HepG2 (cell line): Measurements from ENCODE around the gene MYH3. TPM values are rescaled to one million over a fixed set of nuclear protein-coding genes. Genes with fewer than 3 reads are reported as not detected.
A peak's percentile ranks its signal among the peaks of the same experiment; 100 is the strongest.

Source experiments
- BCL3 ChIP-seq: sonication (generic); formaldehyde crosslinking; IDR thresholded peaks from 2 replicates; pipeline ENCODE4 v1.5.1; 2020; ENCODE audit warnings: mild to moderate bottlenecking, missing genetic modification reagents, moderate library complexity
- CENPX ChIP-seq: sonication (generic); formaldehyde crosslinking; IDR thresholded peaks from 2 replicates; pipeline ENCODE4 v1.9.0; 2021; ENCODE audit warnings: mild to moderate bottlenecking, missing genetic modification reagents, moderate library complexity
- DNMT3B ChIP-seq: conservative IDR thresholded peaks from 2 replicates; pipeline ENCODE4 v1.6.1; 2016; ENCODE audit warnings: missing biosample characterization, control low read depth
- HIC2 ChIP-seq: sonication (generic); formaldehyde crosslinking; IDR thresholded peaks from 2 replicates; pipeline ENCODE4 v1.9.0; 2022; ENCODE audit warnings: low read depth, missing genetic modification reagents
- MAFK ChIP-seq, 2 experiments: IDR thresholded peaks in 1 of 2; conservative IDR thresholded peaks in 1 of 2; 2 replicates each; pipeline ENCODE4 v1.6.1; 2011; ENCODE audit warnings: improper control_type of control experiment in 2 of 2, low read length in 2 of 2
- NBN ChIP-seq: fragments of 450-650 bp; conservative IDR thresholded peaks from 2 replicates; pipeline ENCODE4 v1.6.1; 2017
- PAWR ChIP-seq: sonication (generic); formaldehyde crosslinking; IDR thresholded peaks from 2 replicates; pipeline ENCODE4 v1.4.0; 2020; ENCODE audit warnings: missing genetic modification reagents, mild to moderate bottlenecking, borderline replicate concordance
- PBX2 ChIP-seq: IDR thresholded peaks from 2 replicates; pipeline ENCODE4 v1.6.1; 2016; ENCODE audit warnings: control low read depth
- PRPF4 ChIP-seq: fragments of 200-400 bp; formaldehyde crosslinking; IDR thresholded peaks from 2 replicates; pipeline ENCODE4 v1.6.1; 2016; ENCODE audit warnings: low read length, low read depth; ENCODE audit not compliant: poor library complexity, severe bottlenecking
- RFXAP ChIP-seq: sonication (generic); formaldehyde crosslinking; IDR thresholded peaks from 2 replicates; pipeline ENCODE4 v1.4.0; 2020; ENCODE audit warnings: missing genetic modification reagents, borderline replicate concordance
- RNF2 ChIP-seq: fragments of 450-650 bp; conservative IDR thresholded peaks from 2 replicates; pipeline ENCODE4 v1.6.1; 2016; ENCODE audit warnings: low read depth
- RNF219 ChIP-seq: sonication (generic); formaldehyde crosslinking; IDR thresholded peaks from 2 replicates; pipeline ENCODE4 v1.5.0; 2020; ENCODE audit warnings: mild to moderate bottlenecking, missing genetic modification reagents
- ZMAT3 ChIP-seq: sonication (generic); formaldehyde crosslinking; conservative IDR thresholded peaks from 2 replicates; pipeline ENCODE4 v1.7.0; 2021; ENCODE audit warnings: missing genetic modification reagents
- ZNF12 ChIP-seq: sonication (generic); formaldehyde crosslinking; IDR thresholded peaks from 2 replicates; pipeline ENCODE4 v1.5.0; 2020; ENCODE audit warnings: missing genetic modification reagents
- ZNF124 ChIP-seq: sonication (generic); formaldehyde crosslinking; IDR thresholded peaks from 2 replicates; pipeline ENCODE4 v1.4.0; 2020; ENCODE audit warnings: missing genetic modification reagents
- ZNF260 ChIP-seq: sonication (generic); formaldehyde crosslinking; IDR thresholded peaks from 2 replicates; pipeline ENCODE4 v1.4.0; 2020; ENCODE audit warnings: missing genetic modification reagents, low read depth, mild to moderate bottlenecking, borderline replicate concordance
- ZNF275 ChIP-seq: sonication (generic); formaldehyde crosslinking; IDR thresholded peaks from 2 replicates; pipeline ENCODE4 v1.8.0; 2022; ENCODE audit warnings: missing genetic modification reagents, mild to moderate bottlenecking, inconsistent platforms, borderline replicate concordance
- ZNF569 ChIP-seq: sonication (generic); formaldehyde crosslinking; IDR thresholded peaks from 2 replicates; pipeline ENCODE4 v1.5.0; 2020; ENCODE audit warnings: mild to moderate bottlenecking, missing genetic modification reagents, moderate library complexity, borderline replicate concordance
- ZNF704 ChIP-seq: sonication (generic); formaldehyde crosslinking; IDR thresholded peaks from 2 replicates; pipeline ENCODE4 v1.8.1; 2023; ENCODE audit warnings: mild to moderate bottlenecking, inconsistent platforms, moderate library complexity, missing genetic modification reagents, borderline replicate concordance
- polyA plus RNA-seq, 8 experiments: library from polyadenylated mRNA; depleted of rRNA in 3 of 8; stranded (reverse) in 7 of 8; unstranded in 1 of 8; fragments of >200 nt; fragmentation: Illumina TruSeq in 4 of 8; extraction: Trizol in 4 of 8; gene quantifications; 2 replicates each; pipeline versions ENCODE4 v1.2.1 to v1.2.3, GENCODE V29; 2011 to 2016; ENCODE audit warnings: low read depth in 4 of 8, missing spikeins in 1 of 8, mixed read lengths in 1 of 8; ENCODE audit not compliant: insufficient read depth in 1 of 8
- total RNA-seq, 5 experiments: library from RNA; depleted of rRNA; stranded (reverse); fragments of >200 nt; fragmentation: Illumina TruSeq; extraction: Trizol; gene quantifications; 2 replicates each; pipeline ENCODE4 v1.2.3, GENCODE V29; 2016; ENCODE audit warnings: low read depth in 1 of 5

Gene MYH3
- total and polyA plus RNA-seq, 2 of the 13 experiments (the other 11 are each of a cell fraction or from before 2014, with no cell fraction given) = 2.5 to 4.5 TPM

- TF ChIP-seq PAWR (CRISPR knock-in tag) (no peak), ZNF569 (CRISPR knock-in tag) (0 out of 2 replicates have a peak, but pooled peaks have one; percentile 43), ZNF124 (CRISPR knock-in tag) (peak; percentile 65; the same call in 1 of the 2 replicates), PRPF4 (no peak), ZMAT3 (peak; percentile 94), DNMT3B (CRISPR knock-in tag) (no peak), HIC2 (CRISPR knock-in tag) (no peak), BCL3 (CRISPR knock-in tag) (peak; percentile 61; the same call in 1 of the 2 replicates), RNF219 (CRISPR knock-in tag) (no peak), RNF2 (no peak; the same call in 1 of the 2 replicates), NBN (no peak), CENPX (CRISPR knock-in tag) (no peak), PBX2 (CRISPR knock-in tag) (no peak), RFXAP (CRISPR knock-in tag) (peak; percentile 72; the same call in 1 of the 2 replicates), ZNF275 (CRISPR knock-in tag) (no peak), ZNF260 (no peak), MAFK (conservative IDR thresholded peaks at IDR 0.05 in 1 of 2, IDR thresholded peaks at IDR 0.05 in 1 of 2; ENCODE audit: low read length in 2 of 2) (no peak), ZNF12 (CRISPR knock-in tag) (peak; percentile 60; the same call in 1 of the 2 replicates), ZNF704 (CRISPR knock-in tag) (no peak)
Measured at GRCh38 chr17:10697092-10698081, 40.3 kb upstream of the MYH3 start, which contains the start of the genes ADPRM and SCO1 (continued).
